K562 (cell line): Measurements from ENCODE around the gene AMDHD2. TPM values are rescaled to one million over a fixed set of nuclear protein-coding genes. Genes with fewer than 3 reads are reported as not detected.
A peak's percentile ranks its signal among the peaks of the same experiment; 100 is the strongest.

ENCODE experiments used
- ARID4B ChIP-seq: sonication (generic); formaldehyde crosslinking; IDR thresholded peaks from 2 replicates; pipeline ENCODE4 v1.8.0; 2022; ENCODE audit warnings: mild to moderate bottlenecking, missing genetic modification reagents
- CBFA2T3 ChIP-seq: fragments of 450-650 bp; IDR thresholded peaks from 2 replicates; pipeline ENCODE4 v1.6.1; 2017
- CREBBP ChIP-seq: IDR thresholded peaks from one replicate; pipeline ENCODE4 v1.6.1; 2012; ENCODE audit warnings: low read depth, mild to moderate bottlenecking, control low read depth, inconsistent platforms, low read length
- ESRRB ChIP-seq: fragments of 250-450 bp; sonication (Bioruptor Pico); IDR thresholded peaks from 2 replicates; pipeline ENCODE4 v1.5.0; 2020; ENCODE audit warnings: mild to moderate bottlenecking, moderate library complexity, borderline replicate concordance
- FOXP1 ChIP-seq: sonication (generic); formaldehyde crosslinking; IDR thresholded peaks from 2 replicates; pipeline ENCODE4 v1.8.0; 2022; ENCODE audit warnings: mild to moderate bottlenecking, missing genetic modification reagents
- JUN ChIP-seq, 2 experiments: sonication (generic) in 1 of 2; formaldehyde crosslinking in 1 of 2; IDR thresholded peaks; 2 replicates each; pipeline versions ENCODE4 v1.6.1 to v1.8.0; 2012 to 2022; ENCODE audit warnings: borderline replicate concordance in 2 of 2, mild to moderate bottlenecking in 2 of 2, improper control_type of control experiment in 1 of 2, low read depth in 1 of 2, low read length in 1 of 2, missing genetic modification reagents in 1 of 2
- KAT8 ChIP-seq: fragments of 450-650 bp; IDR thresholded peaks from 2 replicates; pipeline ENCODE4 v1.6.1; 2016; ENCODE audit warnings: low read depth, mild to moderate bottlenecking
- NR0B1 ChIP-seq: fragments of 450-650 bp; IDR thresholded peaks from one replicate; pipeline ENCODE4 v1.6.1; 2018; ENCODE audit warnings: mild to moderate bottlenecking, moderate library complexity; ENCODE audit not compliant: partially characterized antibody
- RBBP5 ChIP-seq: fragments of 200-600 bp; sonication (generic); IDR thresholded peaks from 2 replicates; pipeline ENCODE4 v1.6.1; 2012; ENCODE audit warnings: borderline replicate concordance, mild to moderate bottlenecking, low read length, control low read depth, inconsistent platforms; ENCODE audit not compliant: insufficient read depth, poor library complexity, severe bottlenecking
- RERE ChIP-seq: sonication (generic); formaldehyde crosslinking; IDR thresholded peaks from 2 replicates; pipeline ENCODE4 v1.8.0; 2023; ENCODE audit warnings: missing genetic modification reagents, mild to moderate bottlenecking, borderline replicate concordance
- RHOXF2B ChIP-seq: fragments of 250-450 bp; sonication (Bioruptor Pico); conservative IDR thresholded peaks from 2 replicates; pipeline ENCODE4 v1.5.1; 2021
- ZNF57 ChIP-seq: fragments of 450-650 bp; formaldehyde crosslinking; IDR thresholded peaks from 2 replicates; pipeline ENCODE4 v1.4.0; 2020; ENCODE audit warnings: mild to moderate bottlenecking, moderate library complexity
- polyA plus RNA-seq, 8 experiments: library from polyadenylated mRNA; depleted of rRNA in 4 of 8; stranded (reverse) in 5 of 8; unstranded in 3 of 8; fragments of >200 nt; fragmentation: Nextera tagmentation in 2 of 8; fragmentation: Illumina TruSeq in 1 of 8; extraction: Ambion mirVana in 2 of 8; extraction: Trizol in 1 of 8; gene quantifications; 2 replicates each; pipeline versions ENCODE4 v1.2.1 to v1.2.3, GENCODE V29; 2011 to 2014; ENCODE audit warnings: inconsistent platforms in 1 of 8, missing spikeins in 1 of 8
- total RNA-seq, 7 experiments: library from RNA; depleted of rRNA in 6 of 7; stranded (reverse); fragments of >200 nt in 6 of 7; fragmentation: Illumina TruSeq in 2 of 7; extraction: Trizol in 2 of 7; gene quantifications; 2 replicates each; pipeline versions ENCODE4 v1.2.1 to v1.2.3, GENCODE V29; 2011 to 2021; ENCODE audit warnings: low replicate concordance in 1 of 7

AMDHD2 gene
- total and polyA plus RNA-seq, 9 of the 15 experiments (the other 6 are each of a cell fraction or from before 2014, with no cell fraction given), result 0.38 to 56.9 (median 18.3) TPM; not detected in 1

- TF ChIP-seq ARID4B (peak; percentile 2; the same call in 1 of the 2 replicates), CREBBP (no peak), CBFA2T3 (peak; percentile 31), ZNF57 (no peak), NR0B1 (no peak), RERE (0 out of 2 replicates have a peak, but pooled peaks have one; percentile 29), FOXP1 (CRISPR knock-in tag) (no peak), JUN (IDR thresholded peaks at IDR 0.05; ENCODE audit: borderline replicate concordance, low read depth, low read length) (no peak), JUN (CRISPR knock-in tag; IDR thresholded peaks at IDR 0.05; ENCODE audit: borderline replicate concordance) (no peak), RHOXF2B (no peak), KAT8 (no peak), RBBP5 (peak; percentile 49), ESRRB (CRISPR knock-in tag) (no peak)
Observed at GRCh38 chr16:2520784-2521531, 787 bp downstream of the AMDHD2 start (continued).
